Panc1 (cell line): ENCODE measurements around the gene C11orf58. TPM values are rescaled to one million over a fixed set of nuclear protein-coding genes. Genes with fewer than 3 reads are reported as not detected.

Experiments used
- ATAC-seq: fragments of 200-7000 bp; cut with Tn5 transposase; 2 replicates; pipeline ENCODE4 v1.9.1; 2020; ENCODE audit warnings: mild to moderate bottlenecking, moderate library complexity
- BruUV-seq: library from RNA; stranded (reverse); fragments of 400-500 nt; replicated peaks from 2 replicates; lab custom pipeline; 2021; lab: Mats Ljungman, UMichigan
- CTCF ChIA-PET: fragments of 300-600 bp; sonication (Branson Sonifier 250); formaldehyde crosslinking; loops from one replicate; lab custom pipeline; 2022; ENCODE audit warnings: antibody characterized with exemption; lab: Charles Lee
- POLR2A ChIA-PET: fragments of 300-600 bp; sonication (Branson Sonifier 250); formaldehyde crosslinking; loops from one replicate; lab custom pipeline; 2022; ENCODE audit warnings: antibody characterized with exemption; lab: Charles Lee
- DNase-seq: peaks from one replicate; pipeline ENCODE4 v3.0.0-alpha.2; 2010; ENCODE audit warnings: low read depth, low spot score
- H3K27ac ChIP-seq: 2 replicates; pipeline ENCODE4 v1.5.1; 2011; ENCODE audit warnings: mild to moderate bottlenecking, low read length, inconsistent platforms
- H3K27me3 ChIP-seq: fragments of 200-500 bp; sonication (Bioruptor generic); 2 replicates; pipeline ENCODE4 v1.6.0; 2014; ENCODE audit warnings: low read length, inconsistent platforms; ENCODE audit not compliant: control insufficient read depth, insufficient read depth
- H3K36me3 ChIP-seq: fragments of 200-500 bp; sonication (Bioruptor generic); 2 replicates; pipeline ENCODE4 v1.5.1; 2014; ENCODE audit warnings: inconsistent platforms, mild to moderate bottlenecking, low read length, moderate library complexity; ENCODE audit not compliant: control insufficient read depth, insufficient read depth
- H3K4me1 ChIP-seq: 2 replicates; pipeline ENCODE4 v1.5.1; 2011; ENCODE audit warnings: inconsistent platforms, mild to moderate bottlenecking, low read length, moderate library complexity; ENCODE audit not compliant: control insufficient read depth, insufficient read depth
- H3K4me3 ChIP-seq, 2 experiments: 2 replicates each; pipeline ENCODE4 v1.5.1; 2011 to 2012; ENCODE audit warnings: low read depth in 2 of 2, low read length in 2 of 2, mild to moderate bottlenecking in 2 of 2, inconsistent platforms in 1 of 2, moderate library complexity in 1 of 2
- H3K9me3 ChIP-seq: fragments of 200-500 bp; sonication (Bioruptor generic); 2 replicates; pipeline ENCODE4 v1.5.1; 2014; ENCODE audit warnings: low read depth, mild to moderate bottlenecking, inconsistent platforms, low read length, moderate library complexity; ENCODE audit not compliant: control insufficient read depth, insufficient read depth
- CTCF ChIP-seq: fragments of 450-650 bp; IDR thresholded peaks from 2 replicates; pipeline ENCODE4 v1.5.1; 2017; ENCODE audit warnings: mild to moderate bottlenecking
- POLR2AphosphoS5 ChIP-seq: IDR thresholded peaks from 2 replicates; pipeline ENCODE4 v1.6.1; 2012; ENCODE audit warnings: mild to moderate bottlenecking, low read depth, low read length, moderate library complexity
- SIN3A ChIP-seq: IDR thresholded peaks from 2 replicates; pipeline ENCODE4 v1.6.1; 2012; ENCODE audit warnings: low read depth, mild to moderate bottlenecking, low read length, moderate library complexity, borderline replicate concordance; ENCODE audit not compliant: insufficient read depth
- TCF7L2 ChIP-seq: IDR thresholded peaks from 2 replicates; pipeline ENCODE4 v1.6.1; 2011; ENCODE audit warnings: mild to moderate bottlenecking, low read depth, low read length, inconsistent platforms
- in situ Hi-C: cut with HindIII; loops from 2 replicates; pipeline ENCODE4 v1.10.0; 2016; ENCODE audit warnings: low sequenced_read_pairs, low pct_unique_long_range_greater_than_20kb
- intact Hi-C: fragments of 100-400 bp; cut with micrococcal nuclease; formaldehyde crosslinking; loops from one replicate; pipeline ENCODE4 v1.10.0; 2022; ENCODE audit not compliant: unreplicated experiment
- total RNA-seq: library from RNA; stranded (reverse); gene quantifications from one replicate; pipeline ENCODE4 v1.2.1, GENCODE V29; 2021; ENCODE audit not compliant: unreplicated experiment
- TF ChIP-seq, protein P1 (sequence below), 2 experiments: IDR thresholded peaks; 2 replicates each; pipeline ENCODE4 v1.6.1; 2011 to 2012; ENCODE audit warnings: low read depth in 2 of 2, control low read depth in 1 of 2, low read length in 1 of 2, mild to moderate bottlenecking in 1 of 2, moderate library complexity in 1 of 2; ENCODE audit not compliant: insufficient read depth in 1 of 2

C11orf58 gene
- total RNA-seq, 1 experiment from 2014 or later, result 97.6 TPM

- Histone ChIP-seq H3K4me3 (no peak overlapping the region), H3K27ac (no peak overlapping the region), H3K36me3 (peaks cover 14% of the 10 kb centered on the region), H3K4me1 (0 out of 2 replicates have a peak, but pooled peaks cover 3% of the 10 kb centered on the region), H3K9me3 (no peaks in the 10 kb centered on the region), H3K27me3 (no peaks in the 10 kb centered on the region)
- CTCF ChIA-PET, result no interaction called here
- intact Hi-C loops, result no loop called here
- BruUV-seq, result TSS peak; percentile 2
- in situ Hi-C loops, result no loop called here
- DNase-seq (no peak), ATAC-seq (no peak)
- TF ChIP-seq, protein P1, sequence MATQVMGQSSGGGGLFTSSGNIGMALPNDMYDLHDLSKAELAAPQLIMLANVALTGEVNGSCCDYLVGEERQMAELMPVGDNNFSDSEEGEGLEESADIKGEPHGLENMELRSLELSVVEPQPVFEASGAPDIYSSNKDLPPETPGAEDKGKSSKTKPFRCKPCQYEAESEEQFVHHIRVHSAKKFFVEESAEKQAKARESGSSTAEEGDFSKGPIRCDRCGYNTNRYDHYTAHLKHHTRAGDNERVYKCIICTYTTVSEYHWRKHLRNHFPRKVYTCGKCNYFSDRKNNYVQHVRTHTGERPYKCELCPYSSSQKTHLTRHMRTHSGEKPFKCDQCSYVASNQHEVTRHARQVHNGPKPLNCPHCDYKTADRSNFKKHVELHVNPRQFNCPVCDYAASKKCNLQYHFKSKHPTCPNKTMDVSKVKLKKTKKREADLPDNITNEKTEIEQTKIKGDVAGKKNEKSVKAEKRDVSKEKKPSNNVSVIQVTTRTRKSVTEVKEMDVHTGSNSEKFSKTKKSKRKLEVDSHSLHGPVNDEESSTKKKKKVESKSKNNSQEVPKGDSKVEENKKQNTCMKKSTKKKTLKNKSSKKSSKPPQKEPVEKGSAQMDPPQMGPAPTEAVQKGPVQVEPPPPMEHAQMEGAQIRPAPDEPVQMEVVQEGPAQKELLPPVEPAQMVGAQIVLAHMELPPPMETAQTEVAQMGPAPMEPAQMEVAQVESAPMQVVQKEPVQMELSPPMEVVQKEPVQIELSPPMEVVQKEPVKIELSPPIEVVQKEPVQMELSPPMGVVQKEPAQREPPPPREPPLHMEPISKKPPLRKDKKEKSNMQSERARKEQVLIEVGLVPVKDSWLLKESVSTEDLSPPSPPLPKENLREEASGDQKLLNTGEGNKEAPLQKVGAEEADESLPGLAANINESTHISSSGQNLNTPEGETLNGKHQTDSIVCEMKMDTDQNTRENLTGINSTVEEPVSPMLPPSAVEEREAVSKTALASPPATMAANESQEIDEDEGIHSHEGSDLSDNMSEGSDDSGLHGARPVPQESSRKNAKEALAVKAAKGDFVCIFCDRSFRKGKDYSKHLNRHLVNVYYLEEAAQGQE (IDR thresholded peaks at IDR 0.05; ENCODE audit: insufficient read depth in 1 of 2, low read depth in 2 of 2, low read length in 1 of 2), result no peak
- TF ChIP-seq SIN3A (no peak), CTCF (no peak), POLR2AphosphoS5 (no peak), TCF7L2 (no peak)
- POLR2A ChIA-PET, result no interaction called here
Measured at GRCh38 chr11:16741473-16741872, 3.0 kb downstream of the C11orf58 start.

DNA sequence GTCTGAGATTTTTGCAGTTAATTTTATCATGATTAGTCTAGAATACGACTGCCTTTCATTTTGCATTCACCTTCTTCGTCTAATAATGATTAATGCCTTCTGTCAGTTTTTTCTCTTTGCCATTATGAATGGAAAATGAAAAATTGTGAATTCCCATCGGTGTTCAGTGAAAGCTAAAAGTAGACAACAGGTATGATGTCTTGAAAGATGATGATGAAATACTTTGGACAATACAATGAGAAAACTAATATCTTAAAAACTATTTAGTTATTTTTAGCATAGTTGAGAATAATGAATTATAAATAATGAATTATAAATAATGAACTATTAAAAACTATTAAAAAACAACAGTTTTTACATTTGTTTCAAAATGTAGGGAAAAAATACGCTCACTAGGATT is 5.0 kb downstream of the C11orf58 start:
- ATAC-seq (no peak), DNase-seq (no peak)
- intact Hi-C loops, result no loop called here
- in situ Hi-C loops, result no loop called here
- H3K9me3 ChIP-seq, result no peaks in the 10 kb centered on the region
- H3K27ac ChIP-seq, result no peak overlapping the region
- no peak overlapping the region for H3K4me3 ChIP-seq
- CTCF ChIA-PET, result no interaction called here
- no peak for TF ChIP-seq TCF7L2
- no peak for TF ChIP-seq POLR2AphosphoS5
- TF ChIP-seq CTCF, result no peak
- no peak for TF ChIP-seq SIN3A
- TF ChIP-seq, protein P1 (IDR thresholded peaks at IDR 0.05; ENCODE audit: insufficient read depth in 1 of 2, low read depth in 2 of 2, low read length in 1 of 2), result no peak
- H3K36me3 ChIP-seq, result peaks cover 23% of the 10 kb centered on the region
- POLR2A ChIA-PET, result no interaction called here
- BruUV-seq, result no TSS peak
- H3K4me1 ChIP-seq, result no peaks in the 10 kb centered on the region
- no peaks in the 10 kb centered on the region for H3K27me3 ChIP-seq
